ENCODE measurements around the gene MAGED2. TPM values are rescaled to one million over a fixed set of nuclear protein-coding genes. Genes with fewer than 3 reads are reported as not detected.
"Not testable (repeated sequence)": the region's sequence is repeated elsewhere in the genome, so short reads cannot be mapped to it uniquely, and the experiment has no call there.

The MAGED2 gene
- total and polyA plus RNA-seq, 8 donors = 106 to 633 (median 581) TPM

DNA sequence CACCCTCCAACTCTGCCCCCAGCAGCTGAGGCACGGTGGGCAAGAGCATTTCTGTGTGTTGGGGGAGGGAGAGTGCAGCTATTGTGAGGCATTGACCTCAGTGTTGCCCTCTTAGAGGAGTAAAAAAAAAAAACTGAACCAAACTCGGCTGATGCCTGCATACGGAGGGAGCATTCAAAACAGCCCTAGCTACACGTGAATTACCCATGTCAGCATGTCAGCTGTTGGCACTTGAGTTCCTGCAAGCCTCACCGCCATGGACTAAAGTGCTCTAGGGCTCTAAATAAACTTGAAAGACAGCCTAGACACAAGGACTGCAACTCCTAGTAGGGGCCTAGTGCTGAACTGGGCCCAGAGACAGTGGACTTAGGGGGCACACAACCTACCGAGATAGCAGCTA, 31.5 kb upstream of the MAGED2 start:
- intact Hi-C loops (cut with DNase I) = no loop called here
- DNase-seq (no peak), ATAC-seq (no peak)
- no peak for TF ChIP-seq CTCF (IDR thresholded peaks at IDR 0.05)
- no peak overlapping the region for H3K27ac ChIP-seq
- no peaks in the 10 kb centered on the region for H3K27me3 ChIP-seq
- H3K4me3 ChIP-seq = no peak overlapping the region
- H3K36me3 ChIP-seq = no peaks in the 10 kb centered on the region
- no peaks in the 10 kb centered on the region for H3K4me1 ChIP-seq
- no peaks in the 10 kb centered on the region for H3K9me3 ChIP-seq

DNA sequence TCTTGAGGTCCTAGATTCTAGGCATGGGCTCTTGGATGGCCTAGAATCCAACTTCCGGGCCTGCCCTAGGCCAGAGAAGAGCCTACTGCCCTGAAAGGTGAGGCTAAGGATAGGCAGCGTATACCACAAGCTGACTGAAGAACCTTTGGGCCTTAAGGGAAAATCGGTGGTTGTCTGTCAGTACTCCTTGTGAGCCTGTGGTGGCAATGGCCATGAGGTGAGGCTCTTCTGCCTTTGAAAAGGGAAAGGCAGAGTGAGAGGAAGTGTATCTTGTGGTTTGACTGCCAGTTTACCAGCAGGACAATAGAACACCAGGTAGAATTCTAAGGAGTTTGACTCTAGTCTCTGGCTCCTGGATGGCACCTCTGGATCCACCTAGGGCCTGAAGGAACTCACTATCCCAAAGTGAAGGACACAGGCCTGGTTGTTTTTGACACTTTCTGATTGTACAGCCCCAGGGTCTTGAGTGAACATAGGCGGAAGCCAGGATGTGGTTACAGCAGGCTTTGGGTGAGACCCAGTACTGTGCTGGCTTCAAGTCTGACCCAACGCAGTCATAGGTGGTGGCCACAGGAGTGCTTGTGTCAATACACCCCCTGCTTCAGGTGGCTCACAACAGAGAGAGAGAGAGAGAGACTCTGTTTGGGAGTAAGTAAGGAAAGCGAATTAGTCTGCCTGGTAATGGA, 30.4 kb upstream of the MAGED2 start:
- Histone ChIP-seq H3K27ac (no peak overlapping the region), H3K36me3 (no peaks in the 10 kb centered on the region), H3K4me3 (no peak overlapping the region), H3K9me3 (no peaks in the 10 kb centered on the region), H3K4me1 (no peaks in the 10 kb centered on the region), H3K27me3 (no peaks in the 10 kb centered on the region)
- intact Hi-C loops (cut with DNase I) = no loop called here
- ATAC-seq (no peak), DNase-seq (no peak)
- TF ChIP-seq CTCF (IDR thresholded peaks at IDR 0.05) = no peak

- Histone ChIP-seq H3K36me3 (no peaks in the 10 kb centered on the region), H3K4me3 (no peak overlapping the region), H3K4me1 (no peaks in the 10 kb centered on the region), H3K27ac (no peak overlapping the region), H3K27me3 (no peaks in the 10 kb centered on the region), H3K9me3 (no peaks in the 10 kb centered on the region)
- ATAC-seq (no peak), DNase-seq (no peak)
- no peak for TF ChIP-seq CTCF (IDR thresholded peaks at IDR 0.05)
- intact Hi-C loops (cut with DNase I) = no loop called here
These were observed 21.6 kb upstream of the MAGED2 start for GRCh38 chrX:54785901-54786300.

- Histone ChIP-seq H3K27me3 (no peaks in the 10 kb centered on the region), H3K36me3 (no peaks in the 10 kb centered on the region), H3K27ac (no peak overlapping the region), H3K4me1 (no peaks in the 10 kb centered on the region), H3K9me3 (no peaks in the 10 kb centered on the region), H3K4me3 (no peak overlapping the region)
- DNase-seq (no peak), ATAC-seq (peak; percentile 45)
- TF ChIP-seq CTCF (IDR thresholded peaks at IDR 0.05) = no peak
- intact Hi-C loops (cut with DNase I) = no loop called here
These were observed 20.6 kb upstream of the MAGED2 start for GRCh38 chrX:54786967-54787366.

- DNase-seq (no peak), ATAC-seq (no peak)
- intact Hi-C loops (cut with DNase I) = no loop called here
- no peaks in the 10 kb centered on the region for H3K9me3 ChIP-seq
- no peak overlapping the region for H3K27ac ChIP-seq
- H3K4me3 ChIP-seq = no peak overlapping the region
- H3K36me3 ChIP-seq = no peaks in the 10 kb centered on the region
- TF ChIP-seq CTCF (IDR thresholded peaks at IDR 0.05) = no peak
- H3K4me1 ChIP-seq = no peaks in the 10 kb centered on the region
- H3K27me3 ChIP-seq = no peaks in the 10 kb centered on the region
These were observed 19.1 kb upstream of the MAGED2 start for GRCh38 chrX:54788446-54788845.

- H3K27me3 ChIP-seq; H3K9me3 ChIP-seq; intact Hi-C loops (cut with DNase I); H3K36me3 ChIP-seq; DNase-seq; ATAC-seq; H3K4me1 ChIP-seq; H3K27ac ChIP-seq; H3K4me3 ChIP-seq: not testable (repeated sequence)
These were observed 18.1 kb upstream of the MAGED2 start for GRCh38 chrX:54789405-54789804.

Measured in left lung (tissue), 10 donors.